GM13976 (cell line): Measurements from ENCODE around the gene CACNA1A.
A peak's percentile ranks its signal among the peaks of the same experiment; 100 is the strongest.
"Not testable (repeated sequence)": the region's sequence is repeated elsewhere in the genome, so short reads cannot be mapped to it uniquely, and the experiment has no call there.

Source experiments
- DNase-seq: peaks from one replicate; pipeline ENCODE4 v3.0.0; 2012; ENCODE audit warnings: low spot score
- in situ Hi-C: fragments of 300-500 bp; cut with MboI; formaldehyde crosslinking; loops from one replicate; pipeline ENCODE4 v1.12.0; 2022; ENCODE audit warnings: low sequenced_read_pairs, mixed read lengths, inconsistent platforms; ENCODE audit not compliant: unreplicated experiment
- TF ChIP-seq, protein P1 (sequence below): IDR thresholded peaks from 2 replicates; pipeline ENCODE4 v1.5.1; 2012; ENCODE audit warnings: borderline replicate concordance, mild to moderate bottlenecking; ENCODE audit not compliant: insufficient read depth; ENCODE audit errors: extremely low read depth, missing control alignments, control extremely low read depth

The CACNA1A gene

GRCh38 chr19:13181747-13182388, 324.4 kb downstream of the CACNA1A start:
- in situ Hi-C loops = no loop called here
- TF ChIP-seq, protein P1, sequence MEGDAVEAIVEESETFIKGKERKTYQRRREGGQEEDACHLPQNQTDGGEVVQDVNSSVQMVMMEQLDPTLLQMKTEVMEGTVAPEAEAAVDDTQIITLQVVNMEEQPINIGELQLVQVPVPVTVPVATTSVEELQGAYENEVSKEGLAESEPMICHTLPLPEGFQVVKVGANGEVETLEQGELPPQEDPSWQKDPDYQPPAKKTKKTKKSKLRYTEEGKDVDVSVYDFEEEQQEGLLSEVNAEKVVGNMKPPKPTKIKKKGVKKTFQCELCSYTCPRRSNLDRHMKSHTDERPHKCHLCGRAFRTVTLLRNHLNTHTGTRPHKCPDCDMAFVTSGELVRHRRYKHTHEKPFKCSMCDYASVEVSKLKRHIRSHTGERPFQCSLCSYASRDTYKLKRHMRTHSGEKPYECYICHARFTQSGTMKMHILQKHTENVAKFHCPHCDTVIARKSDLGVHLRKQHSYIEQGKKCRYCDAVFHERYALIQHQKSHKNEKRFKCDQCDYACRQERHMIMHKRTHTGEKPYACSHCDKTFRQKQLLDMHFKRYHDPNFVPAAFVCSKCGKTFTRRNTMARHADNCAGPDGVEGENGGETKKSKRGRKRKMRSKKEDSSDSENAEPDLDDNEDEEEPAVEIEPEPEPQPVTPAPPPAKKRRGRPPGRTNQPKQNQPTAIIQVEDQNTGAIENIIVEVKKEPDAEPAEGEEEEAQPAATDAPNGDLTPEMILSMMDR = no peak
- peak; percentile 68 for DNase-seq

DNA sequence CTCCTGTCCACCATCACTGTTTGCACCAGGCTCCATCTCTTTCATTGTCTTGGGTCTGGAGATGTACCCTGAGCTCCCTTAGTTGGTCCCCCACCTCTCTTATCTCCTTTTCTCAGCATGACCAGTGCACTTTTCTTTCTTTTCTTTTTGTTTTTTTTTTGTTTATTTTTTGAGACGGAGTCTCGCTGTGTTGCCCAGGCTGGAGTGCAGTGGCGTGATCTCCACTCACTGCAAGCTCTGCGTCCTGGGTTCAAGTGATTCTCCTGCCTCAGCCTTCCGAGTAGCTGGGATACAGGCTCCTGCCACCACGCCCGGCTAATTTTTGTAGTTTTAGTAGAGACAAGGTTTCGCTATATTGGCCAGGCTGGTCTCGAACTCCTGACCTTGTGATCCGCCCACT, 328.0 kb downstream of the CACNA1A start:
- DNase-seq, in situ Hi-C loops: not testable (repeated sequence)

DNA sequence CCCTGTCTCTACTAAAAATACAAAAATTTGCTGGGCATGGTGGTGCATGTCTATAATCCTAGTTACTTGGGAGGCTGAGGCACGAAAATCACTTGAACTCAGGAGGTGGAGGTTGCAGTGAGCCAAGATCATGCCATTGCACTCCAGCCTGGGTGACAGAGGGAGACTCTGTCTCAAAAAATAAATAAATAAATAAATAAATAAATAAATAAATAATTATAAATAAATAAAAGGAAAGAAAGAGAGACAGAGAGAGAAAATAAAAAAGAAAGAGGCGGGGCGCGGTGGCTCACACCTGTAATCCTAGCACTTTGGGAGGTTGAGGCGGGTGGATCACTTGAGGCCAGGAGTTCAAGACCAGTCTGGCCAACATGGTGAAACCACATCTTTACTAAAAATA, 328.7 kb downstream of the CACNA1A start:
- in situ Hi-C loops, DNase-seq: not testable (repeated sequence)

GRCh38 chr19:13176345-13176744, 329.9 kb downstream of the CACNA1A start:
- TF ChIP-seq, protein P1 = no peak
- no peak for DNase-seq
- in situ Hi-C loops = no loop called here

- TF ChIP-seq, protein P1 = no peak
- in situ Hi-C loops = no loop called here
- DNase-seq = no peak
Observed at GRCh38 chr19:13173139-13173737, 333.0 kb downstream of the CACNA1A start.

DNA sequence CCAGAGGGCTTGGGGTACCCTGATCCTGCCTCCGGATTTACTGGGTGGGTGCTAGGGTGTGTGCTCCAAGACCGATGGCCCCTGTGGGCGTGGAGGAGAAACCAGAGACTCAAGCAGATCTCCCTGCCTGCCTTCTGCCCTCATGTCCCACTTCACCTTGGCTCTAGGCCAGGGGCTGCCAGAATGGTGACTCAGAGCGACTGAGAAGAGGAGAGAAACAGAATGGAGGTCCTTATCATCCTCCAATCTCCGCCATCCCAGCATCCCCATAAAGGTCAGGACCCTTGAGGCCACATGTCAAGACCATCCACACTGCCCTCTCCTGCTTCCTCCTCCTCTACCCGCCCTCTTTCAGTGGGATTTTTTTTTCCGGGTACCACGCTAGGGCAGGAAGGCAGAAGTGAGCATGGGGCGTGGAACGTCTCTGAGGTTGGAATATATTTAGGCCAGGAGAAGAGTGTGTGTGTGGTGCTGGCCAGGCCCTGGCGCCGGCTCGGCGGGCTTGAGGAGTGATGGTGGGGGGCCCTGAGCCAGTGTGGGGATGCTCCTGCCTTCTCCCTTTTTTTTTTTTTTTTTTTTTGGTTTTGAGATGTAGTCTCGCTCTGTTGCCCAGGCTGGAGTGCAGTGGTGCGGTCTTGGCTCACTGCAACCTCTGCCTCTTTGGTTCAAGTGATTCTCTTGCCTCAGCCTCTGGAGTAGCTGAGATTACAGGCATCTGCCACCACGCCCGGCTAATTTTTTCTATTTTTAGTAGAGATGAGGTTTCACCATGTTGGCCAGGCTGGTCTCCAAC, 333.7 kb downstream of the CACNA1A start:
- TF ChIP-seq, protein P1 = no peak
- DNase-seq = peak; percentile 36
- in situ Hi-C loops = no loop called here

- TF ChIP-seq, protein P1 = no peak
- DNase-seq = no peak
- in situ Hi-C loops = no loop called here
Observed at GRCh38 chr19:13171146-13171545, 335.1 kb downstream of the CACNA1A start.
